Measurements from ENCODE around the gene NR1I2.
A peak's percentile ranks its signal among the peaks of the same experiment; 100 is the strongest.

The NR1I2 gene

DNA sequence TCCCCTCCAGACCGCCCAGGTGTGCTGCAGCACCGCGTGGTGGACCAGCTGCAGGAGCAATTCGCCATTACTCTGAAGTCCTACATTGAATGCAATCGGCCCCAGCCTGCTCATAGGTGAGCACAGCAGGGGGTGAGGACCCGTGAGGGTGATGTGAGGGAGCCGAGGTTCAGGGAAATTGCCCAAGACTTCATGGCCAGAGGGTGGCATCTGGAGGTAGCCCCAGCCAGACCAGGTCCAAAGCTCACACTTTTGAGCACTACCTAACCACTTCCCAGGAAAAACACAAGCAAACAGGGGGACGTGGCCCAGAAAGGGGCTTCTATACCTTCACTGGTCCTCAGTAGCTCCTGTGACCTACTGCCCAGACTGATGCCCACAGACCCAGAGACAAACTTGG lies 33.8 kb downstream of the NR1I2 start:
- DNase-seq (ENCODE audit: low read depth), result no peak
- no peak overlapping the region for H3K4me3 ChIP-seq (ENCODE audit: low read length)
- TF ChIP-seq, protein P1, sequence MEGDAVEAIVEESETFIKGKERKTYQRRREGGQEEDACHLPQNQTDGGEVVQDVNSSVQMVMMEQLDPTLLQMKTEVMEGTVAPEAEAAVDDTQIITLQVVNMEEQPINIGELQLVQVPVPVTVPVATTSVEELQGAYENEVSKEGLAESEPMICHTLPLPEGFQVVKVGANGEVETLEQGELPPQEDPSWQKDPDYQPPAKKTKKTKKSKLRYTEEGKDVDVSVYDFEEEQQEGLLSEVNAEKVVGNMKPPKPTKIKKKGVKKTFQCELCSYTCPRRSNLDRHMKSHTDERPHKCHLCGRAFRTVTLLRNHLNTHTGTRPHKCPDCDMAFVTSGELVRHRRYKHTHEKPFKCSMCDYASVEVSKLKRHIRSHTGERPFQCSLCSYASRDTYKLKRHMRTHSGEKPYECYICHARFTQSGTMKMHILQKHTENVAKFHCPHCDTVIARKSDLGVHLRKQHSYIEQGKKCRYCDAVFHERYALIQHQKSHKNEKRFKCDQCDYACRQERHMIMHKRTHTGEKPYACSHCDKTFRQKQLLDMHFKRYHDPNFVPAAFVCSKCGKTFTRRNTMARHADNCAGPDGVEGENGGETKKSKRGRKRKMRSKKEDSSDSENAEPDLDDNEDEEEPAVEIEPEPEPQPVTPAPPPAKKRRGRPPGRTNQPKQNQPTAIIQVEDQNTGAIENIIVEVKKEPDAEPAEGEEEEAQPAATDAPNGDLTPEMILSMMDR (IDR thresholded peaks at IDR 0.05; ENCODE audit: insufficient read depth, low read depth, low read length, missing control alignments), result no peak

DNA sequence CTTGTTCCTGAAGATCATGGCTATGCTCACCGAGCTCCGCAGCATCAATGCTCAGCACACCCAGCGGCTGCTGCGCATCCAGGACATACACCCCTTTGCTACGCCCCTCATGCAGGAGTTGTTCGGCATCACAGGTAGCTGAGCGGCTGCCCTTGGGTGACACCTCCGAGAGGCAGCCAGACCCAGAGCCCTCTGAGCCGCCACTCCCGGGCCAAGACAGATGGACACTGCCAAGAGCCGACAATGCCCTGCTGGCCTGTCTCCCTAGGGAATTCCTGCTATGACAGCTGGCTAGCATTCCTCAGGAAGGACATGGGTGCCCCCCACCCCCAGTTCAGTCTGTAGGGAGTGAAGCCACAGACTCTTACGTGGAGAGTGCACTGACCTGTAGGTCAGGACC lies 35.2 kb downstream of the NR1I2 start:
- no peak for DNase-seq (ENCODE audit: low read depth)

DNA sequence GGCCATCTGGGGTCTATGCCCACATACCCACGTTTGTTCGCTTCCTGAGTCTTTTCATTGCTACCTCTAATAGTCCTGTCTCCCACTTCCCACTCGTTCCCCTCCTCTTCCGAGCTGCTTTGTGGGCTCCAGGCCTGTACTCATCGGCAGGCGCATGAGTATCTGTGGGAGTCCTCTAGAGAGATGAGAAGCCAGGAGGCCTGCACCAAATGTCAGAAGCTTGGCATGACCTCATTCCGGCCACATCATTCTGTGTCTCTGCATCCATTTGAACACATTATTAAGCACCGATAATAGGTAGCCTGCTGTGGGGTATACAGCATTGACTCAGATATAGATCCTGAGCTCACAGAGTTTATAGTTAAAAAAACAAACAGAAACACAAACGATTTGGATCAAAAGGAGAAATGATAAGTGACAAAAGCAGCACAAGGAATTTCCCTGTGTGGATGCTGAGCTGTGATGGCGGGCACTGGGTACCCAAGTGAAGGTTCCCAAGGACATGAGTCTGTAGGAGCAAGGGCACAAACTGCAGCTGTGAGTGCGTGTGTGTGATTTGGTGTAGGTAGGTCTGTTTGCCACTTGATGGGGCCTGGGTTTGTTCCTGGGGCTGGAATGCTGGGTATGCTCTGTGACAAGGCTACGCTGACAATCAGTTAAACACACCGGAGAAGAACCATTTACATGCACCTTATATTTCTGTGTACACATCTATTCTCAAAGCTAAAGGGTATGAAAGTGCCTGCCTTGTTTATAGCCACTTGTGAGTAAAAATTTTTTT lies 35.9 kb downstream of the NR1I2 start:
- DNase-seq (ENCODE audit: low read depth), result peak; percentile 6
- no peak overlapping the region for H3K4me3 ChIP-seq (ENCODE audit: low read length)
- TF ChIP-seq, protein P1 (IDR thresholded peaks at IDR 0.05; ENCODE audit: insufficient read depth, low read depth, low read length, missing control alignments), result no peak

More for the DNA sequence above, 35.2 kb downstream of the NR1I2 start:
- TF ChIP-seq, protein P1 (IDR thresholded peaks at IDR 0.05; ENCODE audit: insufficient read depth, low read depth, low read length, missing control alignments), result no peak
- no peak overlapping the region for H3K4me3 ChIP-seq (ENCODE audit: low read length)

DNA sequence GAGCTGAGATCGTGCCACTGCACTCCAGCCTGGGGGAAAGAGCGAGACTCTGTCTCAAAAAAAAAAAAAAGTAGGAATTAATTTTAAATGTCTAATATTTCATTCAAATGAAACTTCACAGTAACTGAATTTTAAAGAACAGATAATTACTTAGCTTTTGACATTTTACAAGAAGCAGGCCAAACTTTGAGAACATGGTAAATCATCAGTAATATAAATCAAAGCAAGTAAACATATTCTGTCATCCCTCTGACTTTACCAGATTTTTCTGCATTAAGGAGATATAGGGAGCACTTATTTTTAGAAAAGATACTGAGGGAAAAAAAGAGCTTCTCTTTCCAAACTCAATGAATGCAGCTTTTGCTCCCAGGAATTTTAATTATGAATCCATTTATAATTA lies 37.0 kb downstream of the NR1I2 start:
- no peak for DNase-seq (ENCODE audit: low read depth)
- H3K4me3 ChIP-seq (ENCODE audit: low read length), result no peak overlapping the region
- TF ChIP-seq, protein P1 (IDR thresholded peaks at IDR 0.05; ENCODE audit: insufficient read depth, low read depth, low read length, missing control alignments), result no peak

DNA sequence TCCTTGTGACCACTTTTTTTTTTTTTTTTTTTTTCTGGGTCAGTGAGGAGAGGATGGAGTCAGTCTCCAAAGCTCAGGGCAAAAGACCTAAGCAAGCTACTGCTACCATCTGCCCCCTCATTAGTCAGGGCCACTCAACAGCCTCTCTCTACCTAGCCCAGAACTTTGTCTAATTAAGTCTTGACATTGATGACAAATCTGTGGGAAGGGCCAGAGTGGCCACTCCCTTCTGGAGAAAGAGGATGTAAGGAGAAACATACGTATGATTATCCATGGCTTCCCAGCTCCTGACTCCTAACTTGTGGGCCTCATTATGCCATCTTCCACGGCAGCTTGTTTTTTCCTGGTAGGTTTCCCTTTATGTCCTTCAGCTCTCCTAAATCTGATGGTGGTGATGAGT lies 37.9 kb downstream of the NR1I2 start:
- TF ChIP-seq, protein P1 (IDR thresholded peaks at IDR 0.05; ENCODE audit: insufficient read depth, low read depth, low read length, missing control alignments), result no peak
- peak; percentile 57 for DNase-seq (ENCODE audit: low read depth)
- H3K4me3 ChIP-seq (ENCODE audit: low read length), result no peak overlapping the region

DNA sequence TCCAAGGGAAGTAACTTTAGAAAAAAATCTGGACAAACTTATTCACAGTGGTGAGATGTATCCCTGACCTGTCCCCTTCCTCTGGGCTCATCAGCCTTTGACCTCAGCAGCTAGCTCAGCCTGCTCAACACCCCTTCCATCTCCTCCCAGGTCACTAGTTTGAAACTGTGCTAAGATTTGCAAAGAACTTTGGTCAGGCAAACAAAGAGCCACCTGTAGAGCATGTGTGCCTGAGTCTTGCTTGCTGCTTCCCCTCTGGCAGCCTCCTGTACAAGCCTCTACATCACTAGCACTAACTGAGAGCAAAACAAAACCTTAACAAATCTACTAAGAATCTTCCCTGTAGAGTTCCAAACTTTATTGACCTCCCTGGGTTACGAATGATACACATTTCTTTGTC lies 43.9 kb downstream of the NR1I2 start:
- no peak overlapping the region for H3K4me3 ChIP-seq (ENCODE audit: low read length)
- TF ChIP-seq, protein P1 (IDR thresholded peaks at IDR 0.05; ENCODE audit: insufficient read depth, low read depth, low read length, missing control alignments), result no peak
- no peak for DNase-seq (ENCODE audit: low read depth)

Measured in epithelial cell of esophagus (primary cell).